ENCODE results near the gene ARSD. TPM values are rescaled to one million over a fixed set of nuclear protein-coding genes. Genes with fewer than 3 reads are reported as not detected.
"Not testable (repeated sequence)": the region's sequence is repeated elsewhere in the genome, so short reads cannot be mapped to it uniquely, and the experiment has no call there.

The ARSD gene, protein sequence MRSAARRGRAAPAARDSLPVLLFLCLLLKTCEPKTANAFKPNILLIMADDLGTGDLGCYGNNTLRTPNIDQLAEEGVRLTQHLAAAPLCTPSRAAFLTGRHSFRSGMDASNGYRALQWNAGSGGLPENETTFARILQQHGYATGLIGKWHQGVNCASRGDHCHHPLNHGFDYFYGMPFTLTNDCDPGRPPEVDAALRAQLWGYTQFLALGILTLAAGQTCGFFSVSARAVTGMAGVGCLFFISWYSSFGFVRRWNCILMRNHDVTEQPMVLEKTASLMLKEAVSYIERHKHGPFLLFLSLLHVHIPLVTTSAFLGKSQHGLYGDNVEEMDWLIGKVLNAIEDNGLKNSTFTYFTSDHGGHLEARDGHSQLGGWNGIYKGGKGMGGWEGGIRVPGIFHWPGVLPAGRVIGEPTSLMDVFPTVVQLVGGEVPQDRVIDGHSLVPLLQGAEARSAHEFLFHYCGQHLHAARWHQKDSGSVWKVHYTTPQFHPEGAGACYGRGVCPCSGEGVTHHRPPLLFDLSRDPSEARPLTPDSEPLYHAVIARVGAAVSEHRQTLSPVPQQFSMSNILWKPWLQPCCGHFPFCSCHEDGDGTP
- total RNA-seq, result 10 to 100 TPM; 42.9 to 55.4 TPM
- polyA plus RNA-seq, result 10 to 100 TPM; 10.8 to 25.3 TPM
- long read RNA-seq, donor 1, full-length matches to known transcripts, result 7 of 7 reads
- long read RNA-seq, donor 1, partial matches to known transcripts, result 0 of 7 reads
- long read RNA-seq, donor 1, other reads (novel, unspliced or antisense), result 0 of 7 reads
- long read RNA-seq, donor 2, full-length matches to known transcripts, result 2 of 2 reads
- long read RNA-seq, donor 2, partial matches to known transcripts, result 0 of 2 reads
- long read RNA-seq, donor 2, other reads (novel, unspliced or antisense), result 0 of 2 reads
- long read RNA-seq, donor 3, full-length matches to known transcripts, result 2 of 2 reads
- long read RNA-seq, donor 3, partial matches to known transcripts, result 0 of 2 reads
- long read RNA-seq, donor 3, other reads (novel, unspliced or antisense), result 0 of 2 reads
- long read RNA-seq, donor 4, full-length matches to known transcripts, result 1 of 1 reads
- long read RNA-seq, donor 4, partial matches to known transcripts, result 0 of 1 reads
- long read RNA-seq, donor 4, other reads (novel, unspliced or antisense), result 0 of 1 reads
- long read RNA-seq, donor 5, full-length matches to known transcripts, result 9 of 14 reads
- long read RNA-seq, donor 5, partial matches to known transcripts, result 5 of 14 reads
- long read RNA-seq, donor 5, other reads (novel, unspliced or antisense), result 0 of 14 reads

GRCh38 chrX:2928583-2929434, at the start of gene ARSD:
Gene ARSD (minus strand): TSS chrX:2929339. CDS start chrX:2929275, 64 bp downstream.
- 1 to 2% methylated on average over 31 to 84 of the region's 84 CpGs for WGBS, 2 donors
- Histone ChIP-seq H3K9ac (ENCODE audit: insufficient read depth in 1 of 2, low read length in 2 of 2) (peak within 1 kb of the TSS; percentile 28 to 55), H3K4me3 (peak within 1 kb of the TSS; percentile 63), H3K4me1 (ENCODE audit: control insufficient read depth in 5 of 5, insufficient read depth in 5 of 5, low read length in 5 of 5) (peaks cover 0 to 6% (median 0%) of the 10 kb centered on the region in 5 donors), H3K27me3 (ENCODE audit: control insufficient read depth in 3 of 3, insufficient read depth in 3 of 3, low read length in 2 of 3) (no peaks in the 10 kb centered on the region), H3K27ac (ENCODE audit: low read depth in 1 of 2, low read length in 1 of 2) (peak within 1 kb of the TSS; percentile 92 to 99), H3K36me3 (ENCODE audit: control insufficient read depth in 4 of 4, insufficient read depth in 4 of 4, low read length in 4 of 4) (peaks cover 0 to 4% (median 0%) of the 10 kb centered on the region in 4 donors), H3K9me3 (ENCODE audit: control insufficient read depth in 4 of 4, insufficient read depth in 3 of 4, low read length in 3 of 4) (peaks cover 0 to 8% (median 4%) of the 10 kb centered on the region in 4 donors)
- DNase-seq, result peak; percentile 94 to 97 (median 96)
- peak; percentile 94 for ATAC-seq (ENCODE audit: insufficient read depth, low FRiP score)
- TF ChIP-seq, protein P1, sequence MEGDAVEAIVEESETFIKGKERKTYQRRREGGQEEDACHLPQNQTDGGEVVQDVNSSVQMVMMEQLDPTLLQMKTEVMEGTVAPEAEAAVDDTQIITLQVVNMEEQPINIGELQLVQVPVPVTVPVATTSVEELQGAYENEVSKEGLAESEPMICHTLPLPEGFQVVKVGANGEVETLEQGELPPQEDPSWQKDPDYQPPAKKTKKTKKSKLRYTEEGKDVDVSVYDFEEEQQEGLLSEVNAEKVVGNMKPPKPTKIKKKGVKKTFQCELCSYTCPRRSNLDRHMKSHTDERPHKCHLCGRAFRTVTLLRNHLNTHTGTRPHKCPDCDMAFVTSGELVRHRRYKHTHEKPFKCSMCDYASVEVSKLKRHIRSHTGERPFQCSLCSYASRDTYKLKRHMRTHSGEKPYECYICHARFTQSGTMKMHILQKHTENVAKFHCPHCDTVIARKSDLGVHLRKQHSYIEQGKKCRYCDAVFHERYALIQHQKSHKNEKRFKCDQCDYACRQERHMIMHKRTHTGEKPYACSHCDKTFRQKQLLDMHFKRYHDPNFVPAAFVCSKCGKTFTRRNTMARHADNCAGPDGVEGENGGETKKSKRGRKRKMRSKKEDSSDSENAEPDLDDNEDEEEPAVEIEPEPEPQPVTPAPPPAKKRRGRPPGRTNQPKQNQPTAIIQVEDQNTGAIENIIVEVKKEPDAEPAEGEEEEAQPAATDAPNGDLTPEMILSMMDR (IDR thresholded peaks at IDR 0.05; ENCODE audit: control extremely low read depth, extremely low read depth), result no peak

DNA sequence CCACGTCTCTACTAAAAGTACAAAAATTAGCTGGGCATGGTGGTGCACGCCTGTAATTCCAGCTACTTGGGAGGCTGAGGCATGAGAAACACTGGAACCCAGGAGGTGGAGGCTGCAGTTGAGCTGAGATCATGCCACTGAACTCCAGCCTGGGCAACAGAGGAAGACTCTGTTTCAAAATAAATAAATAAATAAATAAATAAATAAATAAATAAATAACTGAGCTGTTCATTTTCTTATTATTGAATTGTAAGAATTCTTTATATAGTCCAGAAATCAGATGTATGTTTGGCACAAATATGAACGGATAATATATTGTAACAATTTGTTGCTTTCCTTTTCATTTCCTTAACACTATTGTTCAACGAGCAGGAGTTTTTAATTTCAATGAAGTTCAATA, 49.5 kb upstream of the ARSD start:
- not testable (repeated sequence) for DNase-seq; H3K9ac ChIP-seq (ENCODE audit: insufficient read depth in 1 of 2, low read length in 2 of 2); ATAC-seq (ENCODE audit: insufficient read depth, low FRiP score); H3K27me3 ChIP-seq (ENCODE audit: control insufficient read depth in 3 of 3, insufficient read depth in 3 of 3, low read length in 2 of 3); H3K9me3 ChIP-seq (ENCODE audit: control insufficient read depth in 4 of 4, insufficient read depth in 3 of 4, low read length in 3 of 4); H3K4me3 ChIP-seq; H3K27ac ChIP-seq (ENCODE audit: low read depth in 1 of 2, low read length in 1 of 2); H3K4me1 ChIP-seq (ENCODE audit: control insufficient read depth in 5 of 5, insufficient read depth in 5 of 5, low read length in 5 of 5); H3K36me3 ChIP-seq (ENCODE audit: control insufficient read depth in 4 of 4, insufficient read depth in 4 of 4, low read length in 4 of 4)
- WGBS, 2 donors, result 87 to 95% methylated on average over 4 of the region's 4 CpGs

- Histone ChIP-seq H3K4me1 (ENCODE audit: control insufficient read depth in 5 of 5, insufficient read depth in 5 of 5, low read length in 5 of 5) (no peaks in the 10 kb centered on the region), H3K9ac (ENCODE audit: insufficient read depth in 1 of 2, low read length in 2 of 2) (no peak overlapping the region), H3K27ac (ENCODE audit: low read depth in 1 of 2, low read length in 1 of 2) (no peak overlapping the region), H3K36me3 (ENCODE audit: control insufficient read depth in 4 of 4, insufficient read depth in 4 of 4, low read length in 4 of 4) (no peaks in the 10 kb centered on the region), H3K27me3 (ENCODE audit: control insufficient read depth in 3 of 3, insufficient read depth in 3 of 3, low read length in 2 of 3) (peaks cover 0 to 9% (median 3%) of the 10 kb centered on the region in 3 donors), H3K4me3 (no peak overlapping the region), H3K9me3 (ENCODE audit: control insufficient read depth in 4 of 4, insufficient read depth in 3 of 4, low read length in 3 of 4) (peaks cover 0 to 5% (median 0%) of the 10 kb centered on the region in 4 donors)
- no peak for DNase-seq
- no peak for ATAC-seq (ENCODE audit: insufficient read depth, low FRiP score)
- TF ChIP-seq, protein P1 (IDR thresholded peaks at IDR 0.05; ENCODE audit: control extremely low read depth, extremely low read depth), result no peak
- 91 to 100% methylated on average over 1 of the region's 1 CpG for WGBS, 2 donors
These were observed 45.8 kb upstream of the ARSD start for GRCh38 chrX:2974961-2975360.
